KBM-7 (cell line): Measurements from ENCODE around the gene HINT3.
"Not testable (repeated sequence)": the region's sequence is repeated elsewhere in the genome, so short reads cannot be mapped to it uniquely, and the experiment has no call there.

Experiments
- DNase-seq: peaks from one replicate; pipeline ENCODE4 v3.0.0-alpha.2; 2015
- in situ Hi-C: fragments of 300-500 bp; cut with MboI; formaldehyde crosslinking; loops from 2 replicates; pipeline ENCODE4 v1.14.3; 2020; ENCODE audit warnings: low sequenced_read_pairs, low pct_unique_long_range_greater_than_20kb, mixed read lengths

Gene HINT3

DNA sequence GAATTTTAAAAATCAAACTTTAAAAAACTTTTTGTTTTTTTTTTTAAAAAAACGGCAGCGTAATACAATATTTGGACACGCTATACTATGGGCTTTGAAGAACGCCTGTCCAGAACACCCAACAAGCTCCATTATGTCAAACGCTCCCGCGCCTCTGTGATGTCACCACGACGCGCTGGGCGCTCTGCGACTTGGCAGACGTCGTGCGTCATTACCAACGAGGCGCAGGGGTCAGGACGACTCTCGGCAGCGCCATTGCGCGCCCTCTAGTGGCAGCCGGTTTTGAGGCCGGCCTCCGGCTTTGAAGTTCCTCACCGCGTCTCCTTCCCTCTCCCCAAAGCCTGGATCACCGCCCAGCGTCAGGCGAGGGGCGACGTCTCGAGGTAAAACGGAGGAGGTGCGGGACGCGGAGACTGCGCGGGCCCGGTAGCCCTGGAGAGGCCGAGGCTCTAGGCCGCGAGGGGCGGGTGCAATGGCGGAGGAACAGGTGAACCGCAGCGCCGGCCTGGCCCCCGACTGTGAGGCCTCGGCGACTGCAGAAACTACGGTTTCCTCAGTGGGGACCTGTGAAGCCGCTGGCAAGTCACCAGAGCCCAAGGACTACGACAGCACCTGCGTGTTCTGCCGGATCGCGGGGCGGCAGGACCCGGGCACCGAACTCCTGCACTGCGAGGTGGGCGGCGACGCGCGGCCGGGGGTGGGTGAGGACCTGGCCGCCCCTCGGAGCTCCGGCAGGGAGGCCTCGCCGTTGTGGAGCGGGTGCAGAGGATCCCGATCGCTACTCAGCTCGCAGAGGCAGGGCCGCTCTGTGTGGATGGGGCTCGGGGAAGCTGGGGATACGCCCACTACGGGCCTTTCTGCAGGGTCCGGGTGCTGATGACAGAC is at the start of gene HINT3:
TSS of gene HINT3 (plus strand) at position 265 of the 885 bp plus-strand sequence. CDS start at position 473, 208 bp downstream.
- DNase-seq: peak; percentile 99

DNA sequence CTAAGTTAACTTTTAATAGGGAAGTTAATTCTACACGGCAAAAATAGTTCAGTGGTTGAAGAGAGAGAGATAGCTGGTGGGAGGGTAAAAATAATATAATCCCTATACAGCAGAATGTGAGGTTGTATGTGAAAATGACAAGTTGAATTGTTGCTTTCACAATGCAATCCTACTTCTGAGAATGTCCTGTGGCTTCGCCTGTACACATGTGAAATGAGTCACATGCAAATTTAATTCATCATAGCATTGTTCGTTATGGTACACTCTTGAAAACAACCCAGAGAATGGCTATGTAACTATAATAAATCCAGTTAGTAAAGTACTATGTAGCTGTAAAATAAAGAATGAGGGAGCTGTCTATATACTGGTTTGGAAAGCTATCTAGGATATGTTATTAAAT is 46.0 kb upstream of the HINT3 start:
- in situ Hi-C loops: no loop called here
- DNase-seq: no peak

More for the DNA sequence above, at the start of gene HINT3:
- in situ Hi-C loops: no loop called here

DNA sequence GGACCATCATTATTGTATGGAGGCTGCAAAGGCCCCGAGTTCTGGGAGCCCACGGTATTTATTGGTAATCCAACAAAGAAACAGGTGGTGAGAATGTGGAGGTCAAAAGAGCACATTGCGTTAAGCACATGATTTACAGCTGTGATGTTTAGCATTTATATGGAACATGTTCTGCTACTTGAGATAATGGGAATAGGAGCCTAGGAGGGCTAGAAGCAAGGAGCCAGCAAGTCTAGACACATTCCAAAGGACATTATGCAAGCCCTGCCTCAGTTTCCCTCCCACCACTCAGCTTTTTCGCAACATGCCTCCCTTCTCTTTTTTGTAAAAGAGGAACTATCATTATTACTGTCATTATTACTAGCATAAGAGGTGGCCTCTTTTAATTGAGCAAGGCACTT is 45.5 kb upstream of the HINT3 start:
- DNase-seq, in situ Hi-C loops: not testable (repeated sequence)

DNA sequence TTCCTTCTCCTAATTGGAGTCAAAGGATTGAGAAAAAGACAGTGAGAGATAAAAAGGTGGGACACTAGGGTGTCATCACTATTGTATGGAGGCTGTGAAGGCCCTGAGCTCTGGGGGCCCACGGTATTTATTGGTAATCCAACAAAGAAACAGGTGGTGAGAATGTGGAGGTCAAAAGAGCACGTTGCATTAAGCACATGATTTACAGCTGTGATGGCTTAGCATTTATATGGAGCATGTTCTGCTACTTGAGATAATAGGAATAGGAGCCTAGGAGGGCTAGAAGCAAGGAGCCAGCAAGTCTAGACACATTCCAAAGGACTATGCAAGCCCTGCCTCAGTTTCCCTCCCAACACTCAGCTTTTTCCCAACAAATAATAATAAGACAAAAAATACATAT is 44.1 kb upstream of the HINT3 start:
- in situ Hi-C loops: not testable (repeated sequence)

DNA sequence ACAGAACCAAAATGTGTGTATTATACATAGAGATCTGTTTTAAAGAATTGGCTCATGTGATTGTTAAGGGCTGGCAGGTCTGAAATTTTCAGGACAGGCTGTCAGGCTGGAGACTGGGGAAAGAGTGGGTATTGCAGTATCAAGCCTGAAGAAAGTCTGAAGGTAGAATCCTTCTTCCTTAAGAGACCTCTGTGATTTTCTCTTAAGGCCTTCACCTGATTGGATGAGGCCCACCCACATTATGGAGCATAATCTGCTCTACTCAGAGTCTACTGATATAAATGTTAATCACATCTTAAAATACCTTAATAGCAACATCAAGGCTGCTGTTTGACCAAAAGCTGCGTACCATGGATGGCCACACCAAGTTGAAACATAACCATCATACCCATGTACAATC is 43.4 kb upstream of the HINT3 start:
- DNase-seq: no peak
- in situ Hi-C loops: no loop called here

More for the DNA sequence above, 44.1 kb upstream of the HINT3 start:
- DNase-seq: not testable (repeated sequence)

DNA sequence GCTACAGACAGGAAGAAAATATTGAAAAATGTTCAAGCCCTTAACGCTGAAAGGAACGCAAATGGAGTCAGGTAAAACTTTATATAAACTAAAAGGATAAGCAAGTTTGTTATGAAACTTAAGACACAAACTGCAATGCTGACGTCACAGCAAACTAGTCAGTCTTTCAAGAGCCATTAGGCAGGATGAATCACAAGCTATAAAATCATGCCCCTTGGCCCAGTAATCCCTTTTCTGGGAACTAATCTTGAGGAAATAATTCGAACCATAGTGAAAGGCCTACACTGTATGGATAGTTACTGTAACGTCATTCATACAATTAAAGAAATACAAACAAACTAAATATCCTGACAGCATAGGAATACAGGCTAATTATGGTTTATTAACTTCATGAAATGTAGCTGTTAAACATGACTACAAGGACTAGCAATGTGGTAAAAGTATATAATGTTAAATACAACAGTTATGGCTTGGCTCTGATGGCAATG is 42.7 kb upstream of the HINT3 start:
- in situ Hi-C loops: no loop called here
- no peak for DNase-seq

DNA sequence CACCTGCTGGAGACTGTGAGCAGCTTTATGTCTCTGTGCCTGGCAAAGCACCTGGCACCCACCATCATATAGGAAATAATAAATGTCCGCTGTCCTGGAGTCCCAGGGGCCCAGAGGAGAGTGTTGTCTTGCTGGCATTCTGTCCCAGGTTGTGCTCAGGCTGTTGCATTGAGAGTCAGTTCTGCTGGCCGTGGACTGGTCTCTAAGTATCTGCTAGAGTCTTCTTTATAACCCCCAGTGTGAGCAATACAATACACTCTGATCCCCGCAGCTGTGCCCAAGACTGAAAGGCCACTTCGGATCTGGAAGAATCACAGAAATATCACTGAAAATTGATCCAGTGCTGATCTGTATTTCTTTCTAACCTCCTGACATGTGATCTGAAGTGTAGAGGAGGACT is 38.3 kb upstream of the HINT3 start:
- in situ Hi-C loops: no loop called here
- no peak for DNase-seq

DNA sequence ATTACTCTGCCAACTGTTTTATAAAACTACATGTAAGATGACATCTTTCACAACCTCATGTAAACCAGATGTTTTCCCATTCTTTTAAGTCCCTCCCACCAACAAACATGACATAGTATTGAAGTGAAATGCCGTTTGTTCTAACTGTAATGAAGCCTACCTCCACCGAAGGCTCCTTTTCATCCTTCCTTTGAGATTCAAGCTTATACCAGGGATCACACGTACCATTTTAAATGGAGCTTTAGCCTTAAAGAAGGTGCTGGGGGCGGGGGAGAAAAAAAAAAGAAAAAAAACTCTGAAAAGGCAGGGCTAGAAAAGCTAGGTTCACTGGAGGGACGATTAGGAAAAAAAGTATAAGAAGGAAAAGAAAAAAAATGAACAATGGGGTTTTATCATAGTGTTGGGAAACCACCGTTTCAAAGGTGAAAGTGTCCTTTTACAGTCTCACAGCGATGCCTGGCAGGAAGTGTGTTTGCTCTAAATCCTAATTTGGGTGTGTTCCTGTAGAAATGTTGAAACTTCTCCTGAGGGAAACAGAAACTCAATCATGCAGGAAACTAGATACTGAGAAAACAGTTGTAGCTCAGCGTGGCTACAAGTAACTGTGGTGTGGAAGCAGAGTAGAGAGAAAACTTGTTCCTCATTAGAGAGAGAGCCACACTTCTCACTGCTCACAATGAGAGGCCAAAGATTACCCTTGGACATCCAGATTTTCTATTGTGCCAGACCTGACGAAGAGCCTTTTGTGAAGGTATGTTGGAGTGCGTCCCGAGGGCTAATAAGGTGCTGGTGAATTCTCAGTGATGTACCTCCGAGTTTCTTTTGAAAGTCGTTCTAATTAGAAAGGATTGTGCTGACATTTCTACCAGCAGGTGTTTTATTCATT is 37.6 kb upstream of the HINT3 start:
- in situ Hi-C loops: no loop called here
- DNase-seq: peak; percentile 87

DNA sequence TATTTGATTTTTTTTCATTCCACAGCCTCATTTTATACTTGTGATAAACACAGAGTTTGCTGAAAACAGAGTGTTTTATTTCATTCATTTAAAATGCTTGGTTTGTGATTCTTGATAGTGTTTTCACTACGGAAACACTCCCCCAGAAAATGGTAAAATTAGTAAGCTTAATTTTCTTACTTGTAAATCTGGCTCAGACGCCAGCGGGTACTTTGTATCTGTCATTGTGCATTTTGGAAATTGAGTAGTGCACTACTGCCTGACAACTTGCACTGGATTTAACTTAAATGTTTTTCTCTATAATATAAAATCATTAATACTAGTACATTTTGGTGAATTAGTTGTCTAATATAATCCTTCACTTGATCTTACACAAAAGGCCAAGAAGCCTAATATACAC is 37.0 kb upstream of the HINT3 start:
- DNase-seq: no peak
- in situ Hi-C loops: no loop called here

DNA sequence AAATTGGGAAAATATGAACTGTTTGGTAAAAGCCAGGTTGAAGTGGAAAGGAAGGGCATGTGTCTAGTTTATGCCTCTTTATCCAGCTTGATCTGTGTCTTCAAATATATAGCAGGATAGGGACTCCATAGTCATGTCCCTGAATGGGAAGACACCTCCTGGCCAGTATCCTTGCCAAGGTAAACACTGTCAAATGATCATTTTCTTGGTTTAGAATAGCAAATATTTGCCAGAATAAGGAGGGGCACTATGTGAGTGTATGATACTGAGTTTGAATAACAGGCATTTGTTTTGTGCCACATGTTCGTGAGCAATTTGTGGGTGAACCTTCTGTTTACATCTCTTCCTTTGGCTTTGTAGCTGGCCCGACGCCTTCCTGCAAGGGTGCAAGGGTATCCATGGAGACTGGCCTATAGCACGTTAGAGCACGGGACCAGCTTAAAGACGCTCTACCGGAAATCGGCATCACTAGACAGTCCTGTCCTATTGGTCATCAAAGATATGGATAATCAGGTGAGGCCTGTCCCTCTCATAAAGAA is 34.2 kb upstream of the HINT3 start:
- DNase-seq: no peak
- in situ Hi-C loops: no loop called here

DNA sequence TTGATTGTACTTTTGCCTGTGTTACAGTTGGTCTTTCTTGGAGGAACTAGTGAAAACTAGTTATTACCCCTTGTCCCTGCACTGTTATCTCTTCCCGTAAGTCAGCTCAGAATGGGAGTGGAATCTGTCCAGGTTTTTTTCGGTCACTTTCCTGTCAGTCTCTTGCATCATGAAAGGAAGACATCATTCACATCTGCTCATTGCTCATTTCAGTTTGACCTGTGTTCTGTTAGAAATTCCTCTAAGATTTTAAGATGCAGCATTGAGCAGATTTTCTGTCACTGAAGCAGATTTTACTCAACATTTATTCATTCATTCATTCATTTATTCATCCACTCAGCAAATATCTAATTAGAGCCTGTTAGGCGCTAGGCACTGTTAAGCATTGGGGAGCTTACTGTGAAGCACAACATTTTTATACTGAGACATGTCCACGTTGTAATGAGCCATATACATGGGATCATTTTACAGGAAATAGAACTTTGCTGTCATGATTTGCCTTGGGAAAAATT is 33.1 kb upstream of the HINT3 start:
- no peak for DNase-seq
- in situ Hi-C loops: no loop called here

DNA sequence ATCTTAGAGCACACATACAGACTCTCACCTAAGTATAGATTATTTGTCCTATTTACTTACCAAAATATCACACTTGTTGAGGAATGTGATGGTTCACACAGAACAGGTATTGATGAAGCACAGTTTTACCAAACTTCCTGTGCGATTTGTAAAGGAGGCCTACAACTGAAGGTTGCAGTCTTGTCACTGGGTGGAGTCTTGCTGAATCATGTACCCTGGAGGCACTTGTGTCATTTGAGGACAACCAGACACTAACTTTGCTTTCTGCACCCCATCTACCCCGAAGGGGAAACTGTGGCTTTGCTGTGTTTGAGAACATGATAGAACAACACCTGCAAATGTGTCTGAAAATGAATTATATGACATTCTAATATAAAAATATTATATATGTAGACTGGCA is 32.4 kb upstream of the HINT3 start:
- no peak for DNase-seq
- in situ Hi-C loops: no loop called here

DNA sequence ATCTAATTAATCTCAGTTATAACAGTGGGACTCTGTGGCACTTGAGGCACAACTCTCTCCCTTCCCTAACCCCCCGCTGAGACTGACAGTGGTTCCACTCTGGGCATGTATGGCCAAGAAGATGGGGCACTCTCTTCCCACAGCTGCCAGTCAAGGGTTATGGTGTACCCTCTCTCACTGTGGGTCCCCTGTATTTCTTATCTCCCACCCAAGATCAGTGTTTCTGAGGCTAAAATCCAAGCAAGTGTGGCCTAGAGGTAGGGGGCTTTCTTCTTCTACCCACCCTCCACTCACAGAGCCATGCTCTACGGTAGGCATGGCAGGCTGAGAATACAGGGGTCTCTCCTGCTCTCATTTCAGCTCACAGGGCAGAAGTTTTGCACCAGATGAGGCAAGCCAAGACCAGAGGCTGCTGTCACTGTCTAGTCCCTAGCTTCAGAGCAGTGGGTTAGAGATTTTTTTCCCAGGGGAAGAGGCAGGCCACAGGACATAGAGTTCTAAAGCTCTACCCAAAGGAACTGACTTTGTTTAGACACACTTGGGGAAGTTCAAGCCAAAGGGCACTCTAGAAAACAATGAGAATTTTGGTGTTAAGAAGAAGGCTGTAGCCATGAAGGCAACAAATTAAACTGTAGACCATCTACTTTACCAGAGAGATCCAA is 31.7 kb upstream of the HINT3 start:
- in situ Hi-C loops: no loop called here
- DNase-seq: no peak

DNA sequence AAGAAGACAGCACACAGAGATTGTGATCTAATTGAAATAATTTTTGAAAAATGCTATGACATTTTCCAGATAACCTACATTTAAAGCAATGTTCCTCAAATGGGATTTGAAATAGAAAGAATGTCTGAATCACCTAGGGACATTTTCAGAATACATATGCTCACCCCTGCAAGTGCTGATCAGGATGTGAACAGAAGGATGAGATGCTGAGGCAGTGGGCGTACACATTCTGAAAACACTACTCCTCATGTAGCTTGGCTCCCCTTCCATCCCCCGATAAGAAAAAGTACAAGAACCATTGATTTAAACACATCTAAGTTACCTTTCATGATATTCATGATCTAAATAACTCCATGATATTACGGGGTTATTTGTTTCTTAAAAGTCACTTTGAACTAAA is 29.9 kb upstream of the HINT3 start:
- in situ Hi-C loops: no loop called here
- DNase-seq: no peak

DNA sequence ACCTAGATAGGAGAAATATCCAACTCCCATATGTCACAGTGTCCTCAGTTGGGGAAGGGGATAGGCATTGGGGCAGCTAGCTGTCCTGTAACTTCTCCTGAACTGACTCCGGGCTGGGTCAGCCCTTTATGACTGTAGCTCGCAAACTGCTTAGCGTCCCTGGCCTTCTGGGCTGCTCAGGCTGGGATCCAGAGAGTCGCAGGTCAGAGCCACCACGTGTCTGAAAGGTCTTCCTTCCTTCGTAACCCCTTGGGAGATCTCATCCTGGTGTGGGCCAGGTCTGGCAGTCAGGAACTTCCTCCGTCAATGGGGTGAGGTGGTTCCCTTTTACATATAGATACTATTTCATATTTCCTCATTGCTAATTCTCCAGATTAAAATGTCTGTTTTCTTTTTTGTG is 28.8 kb upstream of the HINT3 start:
- in situ Hi-C loops: no loop called here
- no peak for DNase-seq

DNA sequence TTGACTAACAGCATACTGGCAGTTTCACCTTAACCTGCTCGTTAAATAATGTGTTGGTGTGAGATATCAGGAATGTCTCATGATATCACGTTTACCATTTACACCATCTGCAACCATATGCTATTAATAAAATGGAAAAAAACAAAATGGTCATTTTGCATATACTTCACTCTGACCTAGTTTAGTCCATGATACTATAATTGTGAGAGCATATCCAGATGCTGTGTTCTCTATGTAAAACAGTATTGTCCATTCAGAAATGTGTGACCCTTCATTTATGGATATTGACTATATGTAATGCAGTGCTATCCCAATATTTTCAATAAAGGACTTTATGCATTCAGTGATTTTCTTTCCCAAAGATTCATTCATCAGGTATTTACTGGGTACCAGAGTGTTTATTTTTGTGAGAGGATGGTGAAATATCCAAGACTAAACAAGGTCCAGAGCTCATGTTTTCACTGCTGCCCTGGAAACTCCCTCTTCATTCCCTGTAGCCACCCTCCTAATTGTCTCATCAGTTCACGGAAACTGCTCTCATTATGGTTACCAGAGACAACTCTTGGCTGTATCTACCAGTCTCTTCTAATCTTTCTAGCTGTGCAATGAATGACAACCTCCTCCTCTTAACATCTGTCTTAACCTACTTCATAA is 25.7 kb upstream of the HINT3 start:
- in situ Hi-C loops: no loop called here
- no peak for DNase-seq

DNA sequence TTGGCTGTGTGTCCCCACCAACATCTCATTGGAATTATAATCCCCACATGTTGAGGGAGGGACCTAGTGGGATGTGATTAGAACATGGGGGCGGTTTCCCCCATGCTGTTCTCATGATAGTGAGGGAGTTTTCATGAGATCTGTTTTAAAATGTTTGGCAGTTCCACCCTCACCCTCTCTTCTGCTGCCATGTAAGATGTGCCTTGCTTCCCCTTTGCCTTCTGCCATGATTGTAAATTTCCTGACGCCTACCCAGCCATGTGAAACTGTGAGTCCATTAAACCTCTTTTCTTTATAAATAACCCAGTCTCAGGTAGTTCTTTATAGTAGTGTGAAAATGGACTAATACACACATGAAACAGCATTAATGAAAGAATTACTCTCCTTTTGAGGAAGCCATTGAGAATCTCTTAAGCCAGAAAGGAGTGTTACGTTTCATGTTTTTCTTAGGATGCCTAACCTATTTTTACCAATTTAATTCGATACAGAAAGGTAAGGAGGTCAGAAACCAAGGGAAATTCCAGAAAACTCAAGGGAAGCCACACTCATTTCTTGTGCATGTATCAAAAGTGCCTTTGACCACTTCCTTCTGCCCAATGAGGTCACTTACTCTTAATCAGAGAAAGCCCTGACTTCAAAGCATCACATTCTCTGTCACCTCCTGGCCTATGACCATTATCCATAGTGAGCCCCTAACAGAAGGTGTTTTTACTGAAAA is 24.7 kb upstream of the HINT3 start:
- in situ Hi-C loops: no loop called here
- no peak for DNase-seq

DNA sequence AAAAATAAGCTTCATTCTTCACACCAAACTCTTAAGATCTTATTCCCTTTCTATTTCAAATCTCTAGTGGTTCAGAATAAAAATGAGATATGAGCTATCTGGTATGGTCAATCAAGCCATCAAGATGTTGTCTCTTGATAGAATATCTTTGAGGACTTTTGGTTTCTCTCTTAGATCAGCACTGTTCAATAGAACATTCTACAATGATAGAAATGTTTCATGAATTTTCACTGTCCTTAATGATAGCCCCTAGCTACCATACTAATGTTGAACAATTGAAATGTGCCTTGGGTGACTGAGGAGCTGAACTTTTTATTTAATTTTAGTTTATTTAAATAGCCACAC is 24.1 kb upstream of the HINT3 start:
- DNase-seq: no peak
- in situ Hi-C loops: no loop called here
